Ishikawa (cell line): ENCODE data around the gene PTPRJ.

Source experiments
- REST ChIP-seq: IDR thresholded peaks from 2 replicates; pipeline ENCODE4 v1.6.1; 2012; ENCODE audit warnings: low read depth, mild to moderate bottlenecking
- TCF12 ChIP-seq: IDR thresholded peaks from 2 replicates; pipeline ENCODE4 v1.6.1; 2012; ENCODE audit warnings: low read depth

- no peak for TF ChIP-seq REST
- no peak for TF ChIP-seq TCF12
These were observed 183.2 kb downstream of the PTPRJ start for GRCh38 chr11:48163360-48164100.
